K562 treated with DMSO at 1 percent for 48 hours (cell line): Measurements from ENCODE around the gene CBFA2T2. TPM values are rescaled to one million over a fixed set of nuclear protein-coding genes. Genes with fewer than 3 reads are reported as not detected.

ENCODE experiments used
- total RNA-seq: library from RNA; unstranded; fragments of 300-600 nt; gene quantifications from 2 replicates; pipeline ENCODE4 v1.2.3, GENCODE V29; 2022; ENCODE audit warnings: low replicate concordance; ENCODE audit errors: extremely low read depth

CBFA2T2 gene
- total RNA-seq, result not detected in 2 replicates

GRCh38 chr20:33490023-33490933 lies at the start of gene CBFA2T2:
Gene CBFA2T2, plus strand, starts transcription at chr20:33490096. Its CDS starts 172 bp downstream, at chr20:33490268.

DNA sequence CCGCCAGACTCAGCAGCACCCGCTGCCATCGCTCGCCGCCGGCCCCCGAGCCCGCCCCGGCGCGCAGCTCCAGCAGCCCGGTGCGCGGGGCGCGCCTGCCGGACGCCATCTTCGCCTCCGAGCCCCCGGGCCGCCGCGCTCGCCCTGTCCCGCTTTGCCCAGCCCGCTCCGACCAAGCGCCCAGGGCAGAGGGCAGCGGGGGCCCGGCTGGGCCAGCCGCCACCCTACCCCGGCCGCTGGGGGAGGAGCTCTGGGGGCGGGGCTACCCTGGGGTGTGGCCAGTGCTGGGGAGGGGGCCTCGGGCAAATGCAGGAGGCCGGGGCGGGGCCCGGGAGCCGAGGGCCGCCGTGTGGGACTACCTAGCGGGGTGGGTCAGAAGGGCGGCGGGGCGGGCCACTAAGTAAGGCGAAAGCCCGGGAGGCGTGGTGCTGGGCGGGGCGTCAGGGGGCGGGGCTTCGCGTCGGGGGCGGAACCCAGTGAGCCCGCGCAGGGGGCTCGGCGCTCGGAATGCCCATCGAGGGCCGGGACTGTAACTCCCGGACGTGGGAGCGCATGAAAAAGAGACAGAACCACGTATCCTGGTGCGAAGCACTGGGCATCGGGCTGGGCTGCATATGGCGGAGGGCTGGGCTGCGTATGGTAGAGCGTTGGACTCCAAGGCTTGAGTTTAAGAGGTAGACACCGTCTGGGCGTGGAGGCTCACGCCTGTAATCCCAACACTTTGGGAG lies 46.2 kb upstream of the CBFA2T2 start, which contains the start of gene SNTA1:
SNTA1 (minus strand) TSS at position 252 of the 728 bp plus-strand sequence; CDS start at position 109, 143 bp downstream.

GRCh38 chr20:33662172-33662571 lies 172.3 kb downstream of the CBFA2T2 start, which contains the start of gene C20orf144:
Gene C20orf144, plus strand, starts transcription at chr20:33662327. Its CDS starts 19 bp downstream, at chr20:33662346.

DNA sequence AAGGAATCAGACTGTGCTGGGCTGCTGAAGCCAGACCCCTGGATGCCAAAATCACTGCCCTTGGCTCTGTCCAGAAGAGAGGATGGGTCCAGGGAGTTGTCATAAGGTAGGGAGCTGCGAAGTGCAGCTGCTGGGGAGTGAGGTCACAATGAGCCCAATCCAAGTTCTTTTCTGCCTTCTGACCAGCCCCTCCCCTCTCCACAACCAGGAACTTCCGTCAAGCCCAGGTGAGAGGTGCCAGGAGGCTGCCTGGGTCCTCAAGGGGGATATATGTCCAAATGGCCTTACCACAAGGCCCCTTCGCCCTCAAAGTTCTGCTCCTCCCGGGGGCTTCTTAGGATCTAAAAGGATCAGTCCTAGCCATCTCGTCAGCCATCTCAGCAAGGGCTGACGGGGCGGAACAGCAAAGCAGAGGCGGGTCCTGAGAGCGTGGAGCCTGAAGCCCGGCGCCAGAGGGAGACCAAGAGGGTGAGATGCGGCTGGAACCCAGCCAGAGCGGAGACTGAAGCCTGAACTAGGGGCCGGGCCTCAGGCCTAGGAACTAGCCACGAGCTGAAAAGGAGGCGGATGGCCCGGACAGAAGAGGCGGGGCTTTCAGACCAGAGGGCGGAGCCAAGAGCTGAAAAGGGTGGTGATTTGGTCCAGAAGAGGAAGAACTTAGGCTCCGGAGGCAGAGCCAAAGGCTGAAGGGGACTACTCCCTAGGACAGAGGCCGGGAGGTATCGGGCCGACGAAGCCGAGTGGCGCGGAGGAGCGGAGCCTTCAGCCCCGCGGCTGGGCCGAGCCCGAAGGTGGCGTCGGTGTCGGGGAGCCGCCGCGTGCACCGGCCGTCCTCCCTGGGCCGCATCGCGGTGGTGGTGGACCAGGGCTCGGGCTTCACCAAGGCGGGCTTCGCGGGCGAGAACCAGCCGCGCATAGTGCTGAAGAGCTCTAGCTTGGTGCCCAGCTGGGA lies 176.7 kb downstream of the CBFA2T2 start, which contains the start of gene ACTL10:
ACTL10 (plus strand) TSS at position 651 of the 952 bp plus-strand sequence. CDS start 555 bp downstream, outside the sequence.

DNA sequence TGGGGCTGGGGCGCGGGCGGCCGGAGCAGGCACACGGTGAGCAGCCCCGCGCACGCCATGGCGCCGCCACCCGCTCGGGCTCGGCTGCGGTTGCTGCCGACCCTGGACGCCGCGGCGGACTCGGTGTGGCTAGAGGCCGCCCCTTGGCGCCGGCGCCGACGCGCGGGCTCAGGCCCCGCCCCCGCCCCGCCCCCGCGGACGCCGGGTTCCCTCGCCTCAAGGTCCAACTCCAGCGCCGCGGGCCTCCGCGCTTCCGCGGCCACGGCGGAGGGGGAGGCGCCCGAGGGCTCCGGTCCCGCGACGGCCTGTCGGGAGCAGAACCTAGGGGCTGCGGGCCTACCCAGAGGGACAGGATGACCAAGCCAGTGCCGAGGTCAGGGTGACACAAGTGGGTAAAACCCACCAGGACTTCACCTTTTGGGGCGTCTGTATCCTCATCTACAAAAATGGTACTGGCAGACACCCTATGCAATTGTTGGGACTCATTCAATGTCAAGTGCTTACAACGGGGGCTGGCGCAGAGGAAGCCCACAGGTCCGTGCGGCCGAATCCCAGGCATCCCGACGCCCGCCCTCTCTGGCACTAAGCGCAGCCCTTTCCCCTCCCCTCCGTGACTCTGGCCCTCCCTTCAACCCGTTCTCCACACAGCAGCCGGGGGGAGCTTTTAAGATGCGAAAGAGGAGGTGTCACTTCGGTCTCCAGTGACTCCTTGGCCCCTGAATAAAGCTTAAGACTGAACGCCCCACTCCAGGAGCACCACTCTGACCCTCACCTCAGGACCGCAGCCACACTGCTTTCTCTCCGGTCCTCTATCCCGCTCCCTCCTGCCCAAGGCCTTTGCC lies 184.6 kb downstream of the CBFA2T2 start, which contains the start of gene NECAB3:
NECAB3 (minus strand) TSS at position 135 of the 842 bp plus-strand sequence; CDS start at position 59, 76 bp downstream.

GRCh38 chr20:33686100-33686983 lies 196.4 kb downstream of the CBFA2T2 start, which contains the start of gene E2F1:
Gene E2F1, minus strand, starts transcription at chr20:33686385. Its CDS starts 121 bp downstream, at chr20:33686264.

Other genes with a start within 250 kb of the CBFA2T2 start
- gene BPIFB1, start 206.9 kb upstream of the CBFA2T2 start, total RNA-seq, result not detected in 2 replicates
- gene CDK5RAP1, start 88.6 kb upstream of the CBFA2T2 start, total RNA-seq, result not detected in 2 replicates
- not detected in 2 replicates for gene SNTA1, start 46.3 kb upstream of the CBFA2T2 start, total RNA-seq
- not detected in 2 replicates for gene C20orf144, start 172.2 kb downstream of the CBFA2T2 start, total RNA-seq
- gene ACTL10, start 176.8 kb downstream of the CBFA2T2 start, total RNA-seq, result not detected in 2 replicates
- gene NECAB3, start 184.3 kb downstream of the CBFA2T2 start, total RNA-seq, result 311 TPM in 1 of 2 replicates, not detected in the other
- not detected in 2 replicates for gene E2F1, start 196.3 kb downstream of the CBFA2T2 start, total RNA-seq
- gene PXMP4, start 230.2 kb downstream of the CBFA2T2 start, total RNA-seq, result not detected in 2 replicates
- not detected in 2 replicates for gene ZNF341, start 241.9 kb downstream of the CBFA2T2 start, total RNA-seq